Activated naive CD4-positive, alpha-beta T cell treated with anti-CD3 and anti-CD28 coated beads, Interleukin-2, amount 50 U/mL, for 16 hours (primary cell): ENCODE results near the gene ARF6.
"Not testable (repeated sequence)": the region's sequence is repeated elsewhere in the genome, so short reads cannot be mapped to it uniquely, and the experiment has no call there.

Experiments used
- DNase-seq: peaks from one replicate; pipeline ENCODE4 v3.0.0-alpha.2; 2020

ARF6 gene

DNA sequence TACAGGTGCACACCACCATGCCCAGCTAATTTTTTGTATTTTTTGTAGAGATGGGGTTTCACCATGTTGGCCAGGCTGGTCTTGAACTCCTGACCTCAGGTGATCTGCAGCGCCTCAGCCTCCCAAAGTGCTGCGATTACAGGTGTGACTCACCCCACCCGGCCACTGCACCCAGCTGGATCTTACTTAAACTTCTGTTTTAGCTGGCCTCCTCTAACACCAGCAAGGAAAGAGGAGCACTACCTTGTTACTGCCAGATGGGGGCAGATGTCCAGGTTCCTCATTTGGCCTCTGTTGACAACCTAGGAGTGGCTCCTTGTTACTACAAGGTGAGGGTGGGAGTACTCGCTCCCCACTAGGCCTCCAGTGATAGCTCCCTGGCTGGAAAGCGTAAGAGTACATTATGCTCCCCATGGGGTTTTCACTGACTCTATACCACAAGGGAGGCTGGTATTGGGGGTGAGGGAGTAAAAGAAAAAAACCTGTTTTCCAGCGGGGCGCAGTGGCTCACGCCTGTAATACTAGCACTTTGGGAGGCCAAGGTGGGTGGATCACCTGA, 13.2 kb upstream of the ARF6 start:
- peak; percentile 49 for DNase-seq

- no peak for DNase-seq
Measured at GRCh38 chr14:49880267-49881064, 12.4 kb upstream of the ARF6 start.

DNA sequence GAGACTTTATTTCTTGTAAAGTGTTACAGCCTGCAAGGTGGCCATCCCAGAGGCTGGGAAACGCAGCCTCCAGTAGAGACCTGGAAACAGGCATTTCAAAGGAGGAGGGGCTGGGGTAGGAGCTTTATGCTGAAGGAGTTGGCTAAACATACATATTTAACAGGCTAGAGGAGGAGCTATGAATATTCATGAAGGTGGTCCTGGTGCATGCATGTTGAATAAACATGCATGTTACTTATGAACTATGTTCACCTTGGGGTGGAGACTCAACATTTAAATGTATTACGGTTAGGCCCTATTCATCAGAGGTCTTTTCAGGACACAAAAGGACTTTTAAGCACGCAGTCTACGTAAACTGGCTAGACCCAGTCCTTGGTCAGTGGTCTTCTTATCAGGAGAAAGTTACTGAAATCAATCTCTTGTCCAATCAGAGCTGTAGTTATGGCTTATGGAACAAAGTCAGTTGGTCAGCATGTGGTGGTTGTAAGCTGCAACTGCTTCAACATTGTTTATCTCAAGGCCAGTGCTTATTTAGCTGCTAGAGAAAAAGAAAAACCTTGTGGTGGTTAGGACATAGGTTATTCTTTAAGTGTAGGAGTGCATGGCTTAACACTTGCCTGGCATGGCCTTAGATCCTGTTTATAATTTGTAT, 11.4 kb upstream of the ARF6 start:
- DNase-seq: no peak

GRCh38 chr14:49882826-49883694, 9.8 kb upstream of the ARF6 start:
- no peak for DNase-seq

DNA sequence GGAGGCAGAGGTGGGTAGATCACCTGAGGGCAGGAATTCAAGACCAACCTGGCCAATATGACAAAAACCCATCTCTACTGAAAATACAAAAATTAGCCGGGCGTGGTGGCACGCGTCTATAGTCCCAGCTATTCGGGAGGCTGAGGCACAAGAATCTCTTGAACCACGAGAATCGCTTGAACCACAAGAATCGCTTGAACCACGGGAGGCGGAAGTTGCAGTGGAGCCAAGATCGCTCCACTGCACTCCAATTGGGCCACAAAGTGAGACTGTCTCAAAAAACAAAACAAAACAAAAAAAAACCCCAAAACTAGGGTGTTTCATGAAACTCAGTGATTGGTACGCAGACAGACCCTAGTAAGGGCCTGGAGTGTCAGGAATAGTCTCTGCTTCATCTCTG, 6.4 kb upstream of the ARF6 start:
- no peak for DNase-seq

- DNase-seq: no peak
Measured at GRCh38 chr14:49888293-49888692, 4.6 kb upstream of the ARF6 start.

DNA sequence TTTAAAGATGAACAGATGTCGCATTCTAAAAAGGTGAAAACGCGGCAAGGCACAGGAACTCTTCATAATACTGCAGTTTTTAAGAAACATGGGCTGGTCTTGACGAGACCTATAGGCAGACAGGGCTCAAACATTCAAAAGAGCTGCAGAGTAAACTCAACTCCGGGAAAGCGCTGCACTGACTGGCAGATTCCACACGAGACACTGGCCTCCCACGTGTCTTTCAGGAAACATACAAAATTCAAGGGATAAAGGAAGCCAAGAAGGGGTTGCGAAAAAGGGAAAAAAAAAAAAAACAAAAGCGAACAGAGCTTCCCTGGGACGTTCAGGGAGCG, 614 bp upstream of the ARF6 start:
- peak; percentile 54 for DNase-seq

DNA sequence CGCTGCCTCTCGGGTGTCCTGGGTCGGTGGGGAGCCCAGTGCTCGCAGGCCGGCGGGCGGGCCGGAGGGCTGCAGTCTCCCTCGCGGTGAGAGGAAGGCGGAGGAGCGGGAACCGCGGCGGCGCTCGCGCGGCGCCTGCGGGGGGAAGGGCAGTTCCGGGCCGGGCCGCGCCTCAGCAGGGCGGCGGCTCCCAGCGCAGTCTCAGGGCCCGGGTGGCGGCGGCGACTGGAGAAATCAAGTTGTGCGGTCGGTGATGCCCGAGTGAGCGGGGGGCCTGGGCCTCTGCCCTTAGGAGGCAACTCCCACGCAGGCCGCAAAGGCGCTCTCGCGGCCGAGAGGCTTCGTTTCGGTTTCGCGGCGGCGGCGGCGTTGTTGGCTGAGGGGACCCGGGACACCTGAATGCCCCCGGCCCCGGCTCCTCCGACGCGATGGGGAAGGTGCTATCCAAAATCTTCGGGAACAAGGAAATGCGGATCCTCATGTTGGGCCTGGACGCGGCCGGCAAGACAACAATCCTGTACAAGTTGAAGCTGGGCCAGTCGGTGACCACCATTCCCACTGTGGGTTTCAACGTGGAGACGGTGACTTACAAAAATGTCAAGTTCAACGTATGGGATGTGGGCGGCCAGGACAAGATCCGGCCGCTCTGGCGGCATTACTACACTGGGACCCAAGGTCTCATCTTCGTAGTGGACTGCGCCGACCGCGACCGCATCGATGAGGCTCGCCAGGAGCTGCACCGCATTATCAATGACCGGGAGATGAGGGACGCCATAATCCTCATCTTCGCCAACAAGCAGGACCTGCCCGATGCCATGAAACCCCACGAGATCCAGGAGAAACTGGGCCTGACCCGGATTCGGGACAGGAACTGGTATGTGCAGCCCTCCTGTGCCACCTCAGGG, 679 bp downstream of the ARF6 start:
- DNase-seq: peak; percentile 74

- not testable (repeated sequence) for DNase-seq
Measured at GRCh38 chr14:49894214-49895107, 1.6 kb downstream of the ARF6 start.

GRCh38 chr14:49895480-49895879, 2.6 kb downstream of the ARF6 start:
- DNase-seq: no peak

GRCh38 chr14:49896272-49896671, 3.4 kb downstream of the ARF6 start:
- DNase-seq: not testable (repeated sequence)

DNA sequence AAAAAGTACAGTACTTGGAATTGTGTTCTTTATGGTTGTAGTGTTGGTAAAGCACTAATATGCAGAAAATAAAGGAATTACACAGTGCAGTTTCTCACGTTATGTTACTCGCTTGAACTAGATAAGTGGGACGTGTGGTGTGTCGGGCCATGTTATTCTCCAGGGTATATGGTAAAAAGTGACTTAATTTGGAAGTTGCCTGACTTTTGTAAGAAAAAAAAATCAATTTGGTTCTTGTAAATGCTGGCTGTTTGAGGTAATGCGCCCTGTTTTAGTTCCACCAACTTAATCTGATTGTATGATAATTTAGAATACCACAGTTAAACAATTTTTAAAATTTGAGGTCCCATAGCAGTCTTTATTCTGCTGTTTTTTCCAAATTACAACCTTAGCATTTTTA, 4.1 kb downstream of the ARF6 start:
- no peak for DNase-seq

- DNase-seq: no peak
Measured at GRCh38 chr14:49897414-49897813, 4.5 kb downstream of the ARF6 start.

DNA sequence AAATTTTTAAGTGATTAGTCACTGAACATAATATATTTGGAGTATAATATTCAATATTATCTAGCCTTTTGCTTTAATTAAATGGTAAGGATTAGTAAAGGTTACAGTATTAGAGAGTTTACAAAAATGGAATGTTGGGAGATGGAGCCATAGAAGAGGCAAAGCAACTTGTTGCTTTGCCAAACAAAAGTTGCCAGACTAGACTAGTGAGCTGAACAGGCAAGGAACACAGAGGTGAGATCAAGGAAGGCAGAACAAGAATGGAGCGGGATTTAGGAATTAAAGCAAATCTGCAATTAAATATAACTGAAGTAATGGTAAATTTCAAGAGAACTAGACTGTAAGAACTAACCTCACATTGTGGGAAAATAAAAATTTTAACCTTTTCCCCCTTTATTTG, 5.1 kb downstream of the ARF6 start:
- DNase-seq: no peak

GRCh38 chr14:49898485-49898884, 5.6 kb downstream of the ARF6 start:
- no peak for DNase-seq

DNA sequence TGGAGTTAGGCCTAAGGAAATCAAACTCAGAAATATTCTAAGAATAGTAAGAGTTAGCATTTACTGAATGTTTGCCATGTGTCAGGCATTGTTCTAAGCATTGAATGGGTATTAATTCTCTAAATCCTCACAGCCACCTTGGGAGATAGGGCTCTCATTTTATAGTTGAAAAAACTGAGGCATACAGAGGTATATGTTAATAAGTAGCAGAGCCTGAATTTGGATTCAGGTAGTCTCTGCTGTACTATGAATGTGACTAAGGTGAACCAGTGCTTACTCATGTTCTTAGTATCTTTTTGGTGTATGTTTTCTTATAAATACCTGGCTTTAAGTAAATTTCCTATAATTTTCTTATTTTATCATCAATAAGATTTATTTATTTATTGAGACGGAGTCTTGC, 8.1 kb downstream of the ARF6 start:
- DNase-seq: no peak

DNA sequence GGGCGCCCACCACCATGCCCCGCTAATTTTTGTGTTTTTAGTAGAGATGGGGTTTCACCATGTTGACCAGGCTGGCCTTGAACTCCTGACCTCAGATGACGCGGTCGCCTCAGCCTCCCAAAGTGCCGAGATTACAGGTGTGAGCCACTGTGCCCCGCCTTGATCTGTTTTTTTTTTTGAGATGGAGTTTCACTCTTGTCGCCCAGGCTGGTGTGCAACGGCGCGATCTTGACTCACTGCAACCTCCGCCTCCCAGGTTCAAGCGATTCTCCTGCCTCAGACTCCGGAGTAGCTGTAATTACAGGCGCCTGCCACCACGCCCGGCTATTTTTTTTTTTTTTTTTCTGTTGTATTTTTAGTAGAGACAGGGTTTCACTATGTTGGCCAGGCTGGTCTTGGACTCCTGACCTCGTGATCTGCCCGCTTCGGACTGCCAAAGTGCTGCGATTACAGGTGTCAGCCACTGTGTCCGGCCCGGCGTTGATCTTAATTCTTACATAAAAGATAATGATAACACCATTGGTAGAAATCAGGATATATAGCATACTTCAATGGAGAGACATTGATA, 9.9 kb downstream of the ARF6 start:
- not testable (repeated sequence) for DNase-seq

DNA sequence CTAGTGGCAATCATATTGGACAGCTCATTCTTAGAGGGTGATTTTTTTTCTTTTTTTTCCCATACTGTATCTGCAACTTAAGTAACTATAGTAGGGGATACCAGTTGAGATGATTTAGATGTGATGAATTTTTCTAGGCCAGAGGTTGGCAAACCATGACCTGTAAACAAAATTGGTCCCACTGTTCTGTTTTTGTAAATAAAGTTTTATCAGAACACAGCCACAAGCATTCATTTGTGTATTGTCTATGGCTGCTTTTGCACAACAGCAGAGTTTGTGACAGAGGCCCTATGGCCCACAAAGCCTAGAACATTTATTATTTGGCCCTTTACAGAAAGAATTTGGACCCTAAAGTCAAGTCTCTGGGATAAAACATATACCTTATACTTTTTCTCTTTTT, 11.4 kb downstream of the ARF6 start:
- DNase-seq: no peak

GRCh38 chr14:49905989-49906388, 13.1 kb downstream of the ARF6 start:
- DNase-seq: no peak

DNA sequence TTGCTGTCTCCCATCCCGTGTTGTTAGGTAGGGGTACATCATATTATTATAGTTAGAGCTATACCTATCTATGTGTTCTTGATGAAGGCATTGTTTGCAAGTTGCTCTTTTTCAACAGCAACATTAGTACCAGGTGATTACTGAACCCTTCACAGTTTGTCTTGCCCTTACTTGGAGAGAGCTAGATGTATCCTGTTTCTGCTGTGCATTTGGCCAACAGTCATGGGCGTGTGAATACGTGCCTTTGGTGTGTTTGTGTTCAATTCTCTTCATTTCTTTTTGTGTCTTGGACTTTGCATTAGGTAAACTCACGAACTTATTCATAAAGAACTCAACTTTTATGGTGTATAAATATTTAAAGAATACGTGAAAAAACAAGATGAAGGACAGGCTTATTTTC, 14.3 kb downstream of the ARF6 start:
- DNase-seq: no peak

- DNase-seq: no peak
Measured at GRCh38 chr14:49908433-49908782, 15.5 kb downstream of the ARF6 start.
